Small intestine (tissue), 7 donors: ENCODE results near the gene PEBP1. TPM values are rescaled to one million over a fixed set of nuclear protein-coding genes. Genes with fewer than 3 reads are reported as not detected.

Experiments
- DNase-seq, 2 donors: peaks; one replicate each; pipeline versions ENCODE4 v3.0.0 to v3.0.0-alpha.2; 2013
- FAIRE-seq: peaks from 2 replicates; lab custom pipeline; 2012; peaks lifted over from hg19 to GRCh38; lab: Jason Lieb, UNC
- H3K27ac ChIP-seq, 3 donors: one replicate each; pipeline ENCODE4 v1.5.1; 2013; ENCODE audit warnings: low read length in 2 of 3, mild to moderate bottlenecking in 2 of 3, control low read depth in 1 of 3, inconsistent platforms in 1 of 3, low read depth in 1 of 3, moderate library complexity in 1 of 3
- H3K27me3 ChIP-seq, 3 donors: one replicate each; pipeline ENCODE4 v1.6.1; 2013; ENCODE audit warnings: low read length in 3 of 3, inconsistent platforms in 1 of 3; ENCODE audit not compliant: control insufficient read depth in 3 of 3, insufficient read depth in 3 of 3
- H3K36me3 ChIP-seq, 3 donors: one replicate each; pipeline ENCODE4 v1.6.1; 2013; ENCODE audit warnings: low read length in 3 of 3, inconsistent platforms in 1 of 3, low read depth in 1 of 3, mild to moderate bottlenecking in 1 of 3, moderate library complexity in 1 of 3; ENCODE audit not compliant: control insufficient read depth in 3 of 3, insufficient read depth in 2 of 3
- H3K4me1 ChIP-seq, 3 donors: one replicate each; pipeline ENCODE4 v1.6.1; 2013; ENCODE audit warnings: low read length in 2 of 3, inconsistent platforms in 1 of 3, low read depth in 1 of 3, mild to moderate bottlenecking in 1 of 3, moderate library complexity in 1 of 3; ENCODE audit not compliant: control insufficient read depth in 3 of 3, insufficient read depth in 2 of 3
- H3K4me3 ChIP-seq, 3 donors: one replicate each; pipeline ENCODE4 v1.5.1; 2013; ENCODE audit warnings: low read length in 3 of 3, control low read depth in 1 of 3, inconsistent platforms in 1 of 3, low read depth in 1 of 3, mild to moderate bottlenecking in 1 of 3, moderate library complexity in 1 of 3
- H3K9me3 ChIP-seq, 2 donors: one replicate each; pipeline ENCODE4 v1.6.1; 2013; ENCODE audit warnings: low read depth in 1 of 2, low read length in 1 of 2; ENCODE audit not compliant: control insufficient read depth in 2 of 2, insufficient read depth in 1 of 2
- WGBS, 3 donors: extraction: QIAGEN DNeasy Blood & Tissue Kit; methylation state at CpG; one replicate each; pipeline ENCODE4 v1.1.7; 2013; 5-methylcytosine and 5-hydroxymethylcytosine counted together
- polyA plus RNA-seq, 4 donors: library from polyadenylated mRNA; stranded (reverse) in 3 of 4; unstranded in 1 of 4; fragments of 200-250 nt in 3 of 4; fragments of 120-200 nt in 1 of 4; gene quantifications; one replicate each; pipeline versions ENCODE4 v1.2.1 to v1.2.3, GENCODE V29; 2013
- donor health status: healthy with polysubstance abuse.
- donor health status: control.
- donor health status: control.
- donor health status: Bipolar disorder and iron deficiency.
- donor health status: healthy.

The PEBP1 gene
- polyA plus RNA-seq, 4 donors, result 253 to 2,607 (median 794) TPM

- FAIRE-seq, result no peak
- DNase-seq, result no peak
- WGBS, 3 donors, result 96 to 97% (median 97%) methylated on average over 8 of the region's 8 CpGs
These were observed 4.9 kb downstream of the PEBP1 start for GRCh38 chr12:118140825-118141224.

GRCh38 chr12:118144499-118144898 is 8.6 kb downstream of the PEBP1 start:
- H3K4me1 ChIP-seq, result no peaks in the 10 kb centered on the region
- no peaks in the 10 kb centered on the region for H3K9me3 ChIP-seq
- no peak overlapping the region for H3K27ac ChIP-seq
- no peaks in the 10 kb centered on the region for H3K27me3 ChIP-seq
- 93 to 94% (median 93%) methylated on average over 13 of the region's 13 CpGs for WGBS, 3 donors
- peaks cover 10 to 62% (median 31%) of the 10 kb centered on the region in 3 donors for H3K36me3 ChIP-seq
- no peak overlapping the region for H3K4me3 ChIP-seq
- DNase-seq (no peak), FAIRE-seq (no peak)

More at GRCh38 chr12:118140825-118141224, 4.9 kb downstream of the PEBP1 start:
- H3K4me1 ChIP-seq, result peaks cover 2 to 8% (median 2%) of the 10 kb centered on the region in 3 donors
- H3K36me3 ChIP-seq, result peaks cover 8 to 64% (median 25%) of the 10 kb centered on the region in 3 donors
- no peaks in the 10 kb centered on the region for H3K27me3 ChIP-seq
- H3K4me3 ChIP-seq, result no peak overlapping the region
- H3K9me3 ChIP-seq, result no peaks in the 10 kb centered on the region
- no peak overlapping the region for H3K27ac ChIP-seq

- peaks cover 8 to 61% (median 31%) of the 10 kb centered on the region in 3 donors for H3K36me3 ChIP-seq
These were observed 9.3 kb downstream of the PEBP1 start for GRCh38 chr12:118145113-118145797.

GRCh38 chr12:118145798-118146156 is 9.9 kb downstream of the PEBP1 start:
- FAIRE-seq (no peak), DNase-seq (no peak)
- Histone ChIP-seq H3K9me3 (no peaks in the 10 kb centered on the region), H3K36me3 (peaks cover 8 to 59% (median 32%) of the 10 kb centered on the region in 3 donors), H3K4me1 (no peaks in the 10 kb centered on the region), H3K27me3 (no peaks in the 10 kb centered on the region), H3K4me3 (no peak overlapping the region), H3K27ac (no peak overlapping the region)
- 81 to 86% (median 83%) methylated on average over 9 of the region's 9 CpGs for WGBS, 3 donors

More at GRCh38 chr12:118145113-118145797, 9.3 kb downstream of the PEBP1 start:
- no peaks in the 10 kb centered on the region for H3K9me3 ChIP-seq
- FAIRE-seq (no peak), DNase-seq (no peak)
- WGBS, 3 donors, result 81 to 89% (median 81%) methylated on average over 7 of the region's 7 CpGs
- no peaks in the 10 kb centered on the region for H3K4me1 ChIP-seq
- H3K27ac ChIP-seq, result no peak overlapping the region
- no peaks in the 10 kb centered on the region for H3K27me3 ChIP-seq
- no peak overlapping the region for H3K4me3 ChIP-seq

- H3K27me3 ChIP-seq, result no peaks in the 10 kb centered on the region
- H3K36me3 ChIP-seq, result peaks cover 11 to 57% (median 31%) of the 10 kb centered on the region in 3 donors
- H3K4me1 ChIP-seq, result no peaks in the 10 kb centered on the region
- FAIRE-seq, result no peak
- H3K27ac ChIP-seq, result no peak overlapping the region
- WGBS, 3 donors, result 93 to 96% (median 95%) methylated on average over 5 of the region's 5 CpGs
- no peak for DNase-seq
- no peaks in the 10 kb centered on the region for H3K9me3 ChIP-seq
- H3K4me3 ChIP-seq, result no peak overlapping the region
These were observed 12.4 kb downstream of the PEBP1 start for GRCh38 chr12:118148287-118148686.

- Histone ChIP-seq H3K27me3 (no peaks in the 10 kb centered on the region), H3K9me3 (no peaks in the 10 kb centered on the region), H3K36me3 (peaks cover 6 to 41% (median 19%) of the 10 kb centered on the region in 3 donors), H3K27ac (no peak overlapping the region), H3K4me3 (no peak overlapping the region), H3K4me1 (no peaks in the 10 kb centered on the region)
- FAIRE-seq, result no peak
- 57 to 75% (median 59%) methylated on average over 7 of the region's 7 CpGs for WGBS, 3 donors
- no peak for DNase-seq
These were observed 14.7 kb downstream of the PEBP1 start for GRCh38 chr12:118150625-118151024.

- Histone ChIP-seq H3K4me3 (no peak overlapping the region), H3K27ac (no peak overlapping the region), H3K9me3 (no peaks in the 10 kb centered on the region), H3K27me3 (no peaks in the 10 kb centered on the region), H3K36me3 (peaks cover 5 to 36% (median 17%) of the 10 kb centered on the region in 3 donors), H3K4me1 (no peaks in the 10 kb centered on the region)
- 89 to 92% (median 90%) methylated on average over 5 of the region's 5 CpGs for WGBS, 3 donors
- DNase-seq (no peak), FAIRE-seq (no peak)
These were observed 15.8 kb downstream of the PEBP1 start for GRCh38 chr12:118151755-118152154.

- Histone ChIP-seq H3K36me3 (peaks cover 10 to 43% (median 23%) of the 10 kb centered on the region in 3 donors), H3K27me3 (no peaks in the 10 kb centered on the region), H3K4me3 (no peak overlapping the region), H3K27ac (no peak overlapping the region), H3K9me3 (no peaks in the 10 kb centered on the region), H3K4me1 (no peaks in the 10 kb centered on the region)
- 99 to 100% (median 100%) methylated on average over 3 of the region's 3 CpGs for WGBS, 3 donors
- no peak for DNase-seq
- FAIRE-seq, result no peak
These were observed 24.6 kb downstream of the PEBP1 start for GRCh38 chr12:118160536-118160935.
